GM12865 (cell line): Measurements from ENCODE around the gene GABRP.
A peak's percentile ranks its signal among the peaks of the same experiment; 100 is the strongest.

ENCODE experiments used
- DNase-seq: peaks from one replicate; pipeline ENCODE4 v3.0.0; 2010; ENCODE audit warnings: low read depth
- H3K4me3 ChIP-seq: 2 replicates; pipeline ENCODE4 v1.5.1; 2011; ENCODE audit warnings: mild to moderate bottlenecking, low read depth, low read length, control low read depth
- CTCF ChIP-seq: IDR thresholded peaks from 2 replicates; pipeline ENCODE4 v1.5.1; 2011; ENCODE audit warnings: low read length, control low read depth, low read depth, inconsistent platforms; ENCODE audit not compliant: insufficient read depth; ENCODE audit errors: missing control alignments

Gene GABRP

DNA sequence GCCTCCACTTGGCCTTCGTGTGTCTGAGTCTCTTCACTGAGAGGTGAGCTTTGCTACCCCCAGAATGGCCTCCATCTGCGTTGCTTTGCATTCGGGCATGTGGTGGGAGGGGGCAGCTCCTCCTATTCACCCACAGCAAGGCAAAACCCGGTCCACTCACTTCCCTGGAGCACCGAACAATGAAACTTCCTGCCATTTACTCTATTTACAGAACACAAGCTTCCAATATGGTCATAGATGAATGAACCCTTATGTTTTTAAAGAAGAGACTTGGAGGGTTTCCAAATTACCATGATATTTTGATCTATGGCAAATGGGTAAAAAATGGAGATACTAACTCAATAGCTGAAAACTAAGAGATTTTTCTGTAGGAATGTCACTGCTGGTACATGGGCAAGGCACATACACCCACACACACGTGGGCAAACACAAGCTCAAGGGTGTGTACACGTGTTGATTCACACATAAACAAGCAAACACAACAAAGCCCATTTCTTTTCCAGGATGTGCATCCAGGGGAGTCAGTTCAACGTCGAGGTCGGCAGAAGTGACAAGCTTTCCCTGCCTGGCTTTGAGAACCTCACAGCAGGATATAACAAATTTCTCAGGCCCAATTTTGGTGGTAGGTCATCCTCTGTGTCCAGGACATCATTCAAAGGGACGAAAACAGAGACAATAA is 5.2 kb downstream of the GABRP start:
- H3K4me3 ChIP-seq = no peak overlapping the region
- TF ChIP-seq CTCF = no peak
- no peak for DNase-seq

- no peak overlapping the region for H3K4me3 ChIP-seq
- peak; percentile 50 for TF ChIP-seq CTCF
- DNase-seq = peak; percentile 52
Measured at GRCh38 chr5:170791325-170791954, 7.9 kb downstream of the GABRP start.

- DNase-seq = no peak
- no peak overlapping the region for H3K4me3 ChIP-seq
- TF ChIP-seq CTCF = no peak
Measured at GRCh38 chr5:170792878-170793277, 9.4 kb downstream of the GABRP start.

GRCh38 chr5:170795154-170795553 is 11.6 kb downstream of the GABRP start:
- no peak overlapping the region for H3K4me3 ChIP-seq
- no peak for TF ChIP-seq CTCF
- DNase-seq = no peak

DNA sequence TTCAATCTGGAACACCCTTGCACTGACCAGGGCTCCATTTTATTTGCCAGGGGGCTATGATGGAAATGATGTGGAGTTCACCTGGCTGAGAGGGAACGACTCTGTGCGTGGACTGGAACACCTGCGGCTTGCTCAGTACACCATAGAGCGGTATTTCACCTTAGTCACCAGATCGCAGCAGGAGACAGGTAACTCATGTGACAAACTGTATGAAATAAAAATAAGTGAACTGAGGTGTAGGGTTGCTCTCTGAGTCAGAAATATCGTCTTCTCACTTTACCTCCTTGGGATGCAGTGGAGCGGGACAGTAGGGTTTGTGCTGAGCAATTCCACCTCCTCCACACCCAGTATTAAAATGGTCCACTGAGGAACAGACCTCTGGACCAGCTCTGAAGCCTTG is 22.1 kb downstream of the GABRP start:
- no peak overlapping the region for H3K4me3 ChIP-seq
- TF ChIP-seq CTCF = no peak
- DNase-seq = no peak

DNA sequence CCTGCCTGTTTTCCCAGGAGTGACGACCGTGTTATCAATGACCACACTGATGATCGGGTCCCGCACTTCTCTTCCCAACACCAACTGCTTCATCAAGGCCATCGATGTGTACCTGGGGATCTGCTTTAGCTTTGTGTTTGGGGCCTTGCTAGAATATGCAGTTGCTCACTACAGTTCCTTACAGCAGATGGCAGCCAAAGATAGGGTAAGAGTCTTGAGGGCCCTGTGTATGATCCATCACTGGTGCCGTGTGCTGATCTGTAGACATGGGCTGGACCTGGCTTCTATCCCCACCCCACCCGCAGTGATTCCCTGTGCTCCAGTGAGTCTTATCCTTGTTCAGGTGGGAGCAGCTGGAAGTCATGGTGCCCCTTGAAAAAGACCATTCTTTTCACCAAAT is 26.0 kb downstream of the GABRP start:
- TF ChIP-seq CTCF = peak; percentile 25
- DNase-seq = peak; percentile 35
- H3K4me3 ChIP-seq = no peak overlapping the region

DNA sequence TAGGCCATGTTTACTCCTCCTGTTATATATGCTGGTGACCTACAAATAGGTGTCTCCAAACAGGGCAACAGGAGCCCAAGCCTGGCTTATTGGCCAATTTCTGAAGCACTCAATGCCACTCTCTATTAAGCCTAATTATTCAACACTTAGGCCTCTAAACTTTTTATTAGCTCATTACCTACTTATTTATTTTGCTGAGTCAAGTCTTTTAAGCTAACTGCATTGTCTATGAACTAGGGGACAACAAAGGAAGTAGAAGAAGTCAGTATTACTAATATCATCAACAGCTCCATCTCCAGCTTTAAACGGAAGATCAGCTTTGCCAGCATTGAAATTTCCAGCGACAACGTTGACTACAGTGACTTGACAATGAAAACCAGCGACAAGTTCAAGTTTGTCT is 28.2 kb downstream of the GABRP start:
- no peak overlapping the region for H3K4me3 ChIP-seq
- no peak for TF ChIP-seq CTCF

More for the DNA sequence above, 28.2 kb downstream of the GABRP start:
- no peak for DNase-seq
